NCI-H2227 treated with DMSO at 0.1 percent for 48 hours (cell line): ENCODE measurements around the gene HOMER3.

Experiments
- DNase-seq: peaks from one replicate; lab custom pipeline; 2025; lab: John Stamatoyannopoulos, UW

HOMER3 gene

DNA sequence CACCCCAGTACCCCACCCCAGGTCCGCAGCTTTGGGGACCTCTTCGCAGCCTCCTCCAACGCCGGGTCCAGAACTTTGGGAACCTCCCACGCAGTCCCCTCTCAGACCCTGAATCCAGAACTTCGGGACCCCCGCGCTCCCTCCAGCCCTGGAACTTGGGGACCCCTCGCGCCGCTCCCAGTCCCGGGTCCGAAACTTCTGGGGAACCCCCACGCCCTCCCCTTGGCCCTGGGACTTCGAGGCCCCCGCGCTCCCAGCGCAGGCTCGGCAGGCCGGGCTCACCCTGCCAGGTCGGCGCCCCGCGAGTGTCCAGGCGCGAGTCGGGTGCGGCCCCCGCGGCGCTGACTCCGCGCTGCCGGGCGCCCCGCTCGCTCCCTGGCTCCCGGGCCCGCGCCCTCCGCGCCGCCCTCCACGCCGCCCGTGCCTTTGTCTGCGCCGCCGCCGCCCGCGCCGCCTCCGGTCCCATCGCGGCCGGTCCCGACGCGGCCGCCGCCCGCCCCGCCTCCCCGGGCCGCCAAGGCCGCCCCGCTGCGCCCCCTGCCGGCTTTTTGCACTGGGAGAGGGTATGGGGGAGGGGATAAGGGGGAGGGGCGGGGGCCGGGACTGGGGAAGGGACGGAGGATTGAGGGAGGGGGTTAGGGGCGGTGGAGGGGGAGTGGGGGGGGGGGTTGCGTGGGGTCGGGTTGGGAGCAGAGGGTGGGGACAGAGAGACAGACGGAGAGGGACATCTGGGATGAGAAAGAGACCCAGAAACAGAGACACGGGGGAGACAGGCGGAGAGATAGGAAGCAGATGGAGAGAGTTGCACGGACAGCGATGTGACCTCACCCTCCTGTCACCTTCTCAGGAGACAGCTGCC lies at the start of gene HOMER3:
TSS of gene HOMER3 (minus strand) at position 449 of the 859 bp plus-strand sequence. CDS start 2,235 bp downstream, outside the sequence.
- no peak for DNase-seq

DNA sequence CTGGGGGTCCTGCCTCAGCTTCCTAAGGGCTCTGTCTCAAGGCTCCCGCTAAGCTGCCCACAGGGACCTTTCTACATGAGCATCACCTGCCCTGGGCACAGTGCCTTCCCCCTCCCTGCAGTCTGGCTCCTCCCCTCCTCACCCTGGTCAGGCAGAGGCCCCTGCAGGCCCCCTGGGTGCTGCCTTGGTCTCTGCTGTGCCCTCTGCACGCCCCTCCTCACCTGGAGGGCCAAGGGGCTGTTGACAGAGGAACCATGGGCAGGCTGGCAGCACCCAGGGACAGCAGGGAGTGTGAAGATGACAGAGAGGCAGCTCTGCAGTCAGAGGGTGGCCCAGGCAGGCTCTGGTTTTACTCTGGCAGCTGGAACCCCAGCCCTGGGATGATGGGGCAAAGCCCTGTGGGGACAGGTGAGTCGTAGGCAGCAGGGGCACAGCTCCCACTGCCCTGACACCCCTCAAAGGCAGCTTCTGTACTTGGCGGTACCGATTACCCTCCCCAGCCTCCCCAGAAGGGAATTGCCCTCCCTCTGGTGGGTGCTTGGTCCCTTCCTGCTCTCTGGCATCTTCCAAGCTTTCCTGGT lies 49.2 kb upstream of the HOMER3 start:
- no peak for DNase-seq

DNA sequence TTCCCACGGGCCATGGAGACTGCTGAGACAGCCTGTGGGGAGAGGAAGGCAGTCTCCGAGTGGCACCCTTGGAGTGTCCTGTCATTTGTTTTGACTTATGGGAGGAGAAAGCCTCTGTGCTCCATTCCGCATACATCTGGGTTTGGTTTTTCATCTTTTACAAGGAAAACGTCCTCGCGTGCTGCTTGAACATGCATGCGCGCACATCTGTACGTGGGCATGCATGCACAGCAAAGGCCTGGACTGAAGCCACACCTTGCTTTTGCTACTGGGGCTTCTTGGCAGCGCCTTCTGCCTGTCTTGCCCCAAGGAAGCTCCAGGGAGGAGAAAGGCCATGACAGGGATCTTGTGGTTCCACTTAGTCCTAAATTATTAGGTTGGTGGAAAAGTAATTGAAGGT lies 48.3 kb upstream of the HOMER3 start:
- no peak for DNase-seq

DNA sequence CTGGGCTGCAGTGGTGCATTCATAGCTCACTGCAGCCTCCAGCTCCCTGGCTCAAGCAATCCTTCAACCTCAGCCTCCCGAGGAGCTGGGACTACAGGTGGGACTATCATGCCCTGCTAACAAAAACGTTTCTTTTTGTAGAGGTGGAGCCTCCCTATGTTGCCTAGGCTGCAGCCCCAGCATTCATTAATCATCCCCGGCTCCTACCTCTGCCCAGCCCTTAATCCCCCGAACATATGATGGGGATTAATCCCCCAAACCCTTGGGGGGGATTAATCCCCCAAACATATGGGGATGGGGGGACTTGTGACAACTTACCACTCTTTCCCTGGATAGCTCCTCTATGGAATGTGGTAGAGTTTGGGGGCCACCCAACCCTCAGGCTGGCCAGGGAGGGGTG lies 46.4 kb upstream of the HOMER3 start:
- no peak for DNase-seq

DNA sequence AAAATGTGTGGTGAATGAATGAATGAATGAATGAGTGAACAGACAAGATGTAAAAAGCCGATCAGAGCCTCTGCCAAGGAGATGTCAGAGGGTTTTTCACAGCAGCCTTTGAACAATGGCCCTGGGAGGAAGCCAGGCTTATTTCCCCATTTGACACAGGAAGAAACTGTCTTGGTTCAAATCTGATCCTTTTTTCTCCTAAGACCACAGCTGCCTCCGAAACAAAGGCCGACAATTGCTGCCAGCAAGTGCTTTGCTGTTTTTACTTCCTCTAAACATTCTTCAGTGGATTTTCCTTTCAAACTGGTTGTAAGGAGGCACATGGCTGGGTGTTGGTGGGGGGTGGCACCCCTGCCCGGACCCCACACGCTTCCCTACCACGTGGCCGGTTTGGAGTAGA lies 44.2 kb upstream of the HOMER3 start:
- no peak for DNase-seq

DNA sequence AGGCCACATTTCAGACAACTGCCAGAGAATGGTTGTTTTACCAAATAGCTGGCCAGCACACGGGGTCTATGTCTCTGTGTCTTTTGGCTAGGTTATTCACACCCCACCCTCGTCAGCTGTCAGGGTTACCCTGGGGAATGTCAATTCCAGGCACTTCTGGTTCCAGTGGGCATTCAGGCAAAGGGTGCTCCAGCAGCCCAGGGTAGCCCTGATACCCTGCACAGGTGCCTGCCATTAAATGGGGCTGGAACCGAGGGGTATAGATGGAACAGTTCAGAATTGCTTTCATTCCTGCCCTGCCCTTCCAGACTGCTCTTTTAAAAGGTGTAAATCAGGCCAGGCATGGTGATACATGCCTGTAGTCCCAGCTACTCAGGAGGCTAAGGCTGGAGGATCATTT lies 43.2 kb upstream of the HOMER3 start:
- no peak for DNase-seq

DNA sequence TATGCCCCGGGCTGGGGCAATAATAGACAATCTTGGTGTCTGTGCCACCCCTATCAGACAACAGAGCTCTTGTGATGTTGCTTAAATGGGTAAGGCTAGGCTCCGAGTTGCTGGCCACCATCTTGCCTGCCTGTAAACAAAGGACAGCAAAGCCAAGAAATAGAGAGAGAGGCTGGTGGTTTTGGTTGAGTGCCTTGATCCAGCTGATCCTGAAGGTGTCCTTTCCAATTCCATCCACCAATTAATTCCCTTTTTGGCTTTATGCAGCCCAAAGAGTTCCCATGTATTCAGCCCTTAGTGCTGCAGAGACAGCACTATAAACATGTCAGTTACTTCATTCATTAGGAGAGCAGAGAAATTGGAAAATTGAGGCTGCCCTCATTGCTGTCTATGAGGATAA lies 41.7 kb upstream of the HOMER3 start:
- DNase-seq, result no peak

DNA sequence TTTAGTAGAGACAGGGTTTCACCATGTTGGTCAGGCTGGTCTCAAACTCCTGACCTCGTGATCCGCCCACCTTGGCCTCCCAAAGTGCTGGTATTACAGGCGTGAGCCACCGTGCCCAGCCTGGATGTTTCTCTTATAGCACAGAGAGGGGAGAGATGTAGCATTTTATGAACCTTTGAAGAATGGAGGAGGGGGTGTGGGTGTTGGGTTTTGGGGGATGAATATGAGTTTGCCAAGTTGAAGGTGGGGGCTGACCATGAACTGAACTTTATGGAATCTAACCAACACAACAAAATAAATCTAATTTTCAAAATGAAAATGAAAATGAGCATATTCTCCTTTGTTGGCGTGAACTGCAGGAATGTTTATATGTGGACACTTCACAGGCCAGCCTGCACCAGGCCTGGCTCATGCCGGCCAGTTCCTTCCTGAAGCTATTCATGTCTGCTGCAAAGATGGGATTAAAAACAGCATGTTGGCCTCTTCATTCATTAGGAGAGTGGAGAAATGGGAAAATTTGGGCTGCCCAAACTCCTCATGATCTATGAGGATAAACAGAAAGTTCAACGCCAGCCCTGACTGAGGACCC lies 39.5 kb upstream of the HOMER3 start:
- DNase-seq, result no peak

DNA sequence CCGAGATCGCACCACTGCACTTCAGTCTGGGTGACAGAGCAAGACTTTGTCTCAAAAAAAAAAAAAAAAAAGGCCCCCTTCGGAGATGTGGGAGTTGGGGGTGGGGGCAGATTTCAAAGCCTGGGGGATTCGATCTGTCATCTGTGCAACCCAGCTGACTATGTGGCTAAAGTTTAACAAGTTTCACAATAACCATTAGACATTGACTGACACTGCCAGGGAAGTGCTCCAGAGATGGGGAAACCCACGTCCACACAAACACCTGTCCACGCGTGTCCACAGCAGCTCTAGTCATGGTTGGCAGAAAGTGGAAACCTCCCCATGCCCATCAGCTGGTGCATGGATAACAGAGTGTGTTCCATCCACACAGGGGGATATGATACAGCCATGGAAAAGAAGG lies 37.6 kb upstream of the HOMER3 start:
- no peak for DNase-seq

DNA sequence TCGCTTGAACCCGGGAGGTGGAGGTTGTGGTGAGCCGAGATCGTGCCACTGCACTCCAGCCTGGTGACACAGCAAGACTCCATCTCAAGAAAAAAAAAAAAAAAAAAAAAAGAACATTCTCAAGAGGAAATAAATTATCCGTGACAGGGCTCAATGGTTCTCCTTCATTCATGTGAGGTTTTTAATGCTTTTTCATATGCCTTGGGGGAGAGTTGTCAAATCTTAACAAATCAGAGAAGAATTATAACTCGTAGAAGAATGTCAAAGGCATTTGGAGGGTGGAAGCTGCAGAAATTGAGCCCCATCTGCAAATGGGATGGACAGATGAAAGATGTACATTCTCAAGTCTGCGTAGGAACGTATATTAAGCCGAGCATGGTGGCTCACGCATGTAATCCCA lies 34.9 kb upstream of the HOMER3 start:
- no peak for DNase-seq

DNA sequence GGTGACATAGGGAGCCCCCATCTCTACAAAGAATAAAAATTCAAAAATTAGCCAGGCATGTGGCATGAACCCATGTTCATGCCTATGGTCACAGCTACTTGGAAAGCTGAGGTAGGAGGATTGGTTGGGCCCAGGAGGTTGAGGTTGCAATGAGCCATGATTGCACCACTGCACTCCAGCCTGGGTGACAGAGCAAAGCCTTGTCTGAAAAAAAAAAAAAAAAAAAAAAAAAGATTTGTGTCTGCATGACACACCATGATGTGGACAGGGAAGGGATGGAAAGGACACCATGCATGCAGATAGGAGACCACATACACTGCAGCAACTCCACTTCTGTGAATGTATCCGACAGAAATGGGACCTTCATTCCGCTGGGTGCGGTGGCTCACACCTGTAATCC lies 34.0 kb upstream of the HOMER3 start:
- no peak for DNase-seq

DNA sequence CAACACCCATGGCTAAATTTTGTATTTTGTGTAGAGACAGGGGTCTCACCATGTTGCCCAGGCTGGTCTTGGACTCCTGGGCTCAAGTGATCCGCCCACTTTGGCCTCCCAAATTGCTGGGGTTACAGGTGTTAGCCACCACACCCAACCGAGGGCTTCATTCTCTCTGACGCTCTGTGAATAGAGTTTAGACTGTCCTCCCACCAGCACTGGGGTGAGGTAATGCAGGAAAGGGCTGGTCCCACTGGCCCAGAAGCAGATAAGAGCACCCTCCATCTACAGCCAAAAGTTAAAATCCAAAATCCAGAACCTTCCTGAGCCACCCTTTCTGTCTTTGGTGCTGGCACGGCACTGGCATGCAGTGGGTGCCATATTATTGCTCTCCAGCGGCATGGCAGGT lies 31.8 kb upstream of the HOMER3 start:
- no peak for DNase-seq

DNA sequence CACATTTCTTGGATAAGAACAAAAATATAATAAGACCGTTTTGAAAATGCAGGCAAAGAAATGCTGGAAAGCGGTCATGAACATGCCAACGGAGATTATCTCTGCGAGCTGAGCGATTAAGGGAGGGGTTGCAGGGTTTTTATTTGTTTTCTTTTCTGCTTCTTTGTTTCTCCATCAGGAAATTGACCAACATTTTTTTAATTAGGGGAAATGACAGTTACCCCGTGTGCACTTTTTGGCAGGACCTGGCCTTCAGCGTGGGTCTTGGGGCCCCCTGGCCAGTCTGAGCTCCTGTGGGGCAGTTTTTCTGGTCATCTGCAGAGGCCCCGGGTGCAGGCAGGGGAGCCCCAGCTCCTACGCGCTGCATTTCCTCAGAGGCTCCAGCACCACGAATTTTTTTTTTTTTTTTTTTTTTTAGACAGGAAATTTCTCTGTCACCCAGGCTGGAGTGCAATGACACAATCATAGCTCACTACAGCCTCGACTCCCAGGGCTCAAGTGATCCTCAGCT lies 31.3 kb upstream of the HOMER3 start:
- no peak for DNase-seq

DNA sequence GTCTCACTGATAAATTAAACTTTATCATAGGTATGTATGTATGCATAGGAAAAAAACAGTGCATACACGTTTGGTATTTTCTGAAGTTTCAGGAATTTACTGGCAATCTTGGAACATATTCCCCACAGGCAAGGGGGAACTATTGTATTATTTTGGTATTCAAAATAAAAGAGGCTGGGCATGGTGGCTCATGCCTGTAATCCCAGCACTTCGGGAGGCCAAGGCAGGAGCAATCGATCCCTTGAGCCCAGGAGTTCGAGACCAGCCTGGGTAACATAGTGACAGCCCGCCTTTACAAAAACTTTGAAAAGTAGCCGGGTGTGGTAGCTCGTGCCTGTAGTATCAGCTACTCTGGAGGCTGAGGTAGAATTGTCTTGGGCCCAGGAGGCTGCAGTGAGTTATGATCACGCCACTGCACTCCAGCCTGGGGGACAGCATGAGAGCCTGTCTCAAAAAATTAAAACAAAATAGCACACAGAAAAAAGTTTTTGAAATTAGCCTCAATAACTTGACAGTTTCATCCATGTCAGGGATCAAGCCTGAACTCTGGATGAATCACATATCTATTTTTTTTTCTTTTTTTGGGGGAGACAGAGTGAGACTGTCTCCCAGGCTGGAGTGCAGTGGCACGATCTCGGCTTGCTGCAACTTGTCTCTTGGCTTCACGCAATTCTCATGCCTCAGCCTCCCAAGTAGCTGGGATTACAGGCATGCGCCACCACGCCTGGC lies 29.1 kb upstream of the HOMER3 start:
- DNase-seq, result no peak

DNA sequence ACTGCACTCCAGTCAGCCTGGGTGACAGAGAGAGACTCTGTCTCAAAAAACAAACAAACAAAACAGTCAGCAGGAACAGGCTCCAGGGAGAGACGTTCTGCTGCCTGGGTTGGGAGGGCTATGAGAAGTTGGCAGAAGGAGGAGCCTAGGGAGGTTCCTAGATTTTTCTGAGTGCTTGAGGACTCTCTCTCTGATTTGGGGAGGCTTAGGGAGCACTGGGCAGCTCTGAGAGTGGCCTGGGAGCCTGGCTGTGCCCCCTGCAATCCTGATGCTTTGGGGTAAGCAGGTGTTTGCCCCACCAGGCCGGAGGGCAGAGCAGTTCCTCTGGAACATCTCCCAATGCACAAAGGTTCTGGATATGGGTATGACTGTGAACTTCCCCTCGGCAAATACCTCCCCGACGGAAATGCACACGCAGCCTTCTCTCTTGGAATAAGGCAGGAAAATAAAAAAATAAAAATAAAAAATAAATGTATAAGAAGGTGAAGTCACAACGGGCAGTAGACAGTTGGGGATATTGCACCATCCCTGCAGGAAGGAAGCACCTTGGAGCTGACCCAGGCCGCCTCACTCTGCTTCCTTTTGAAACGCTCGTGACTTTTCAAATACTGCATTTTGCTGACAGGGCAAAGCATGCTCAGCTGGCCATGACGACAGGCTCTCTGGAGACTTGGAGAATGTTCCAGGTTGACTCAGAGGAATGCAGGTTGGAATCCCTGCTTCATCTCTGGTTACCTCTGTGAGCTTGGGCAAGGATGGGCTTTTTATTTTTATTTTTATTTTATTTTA lies 26.5 kb upstream of the HOMER3 start:
- no peak for DNase-seq

DNA sequence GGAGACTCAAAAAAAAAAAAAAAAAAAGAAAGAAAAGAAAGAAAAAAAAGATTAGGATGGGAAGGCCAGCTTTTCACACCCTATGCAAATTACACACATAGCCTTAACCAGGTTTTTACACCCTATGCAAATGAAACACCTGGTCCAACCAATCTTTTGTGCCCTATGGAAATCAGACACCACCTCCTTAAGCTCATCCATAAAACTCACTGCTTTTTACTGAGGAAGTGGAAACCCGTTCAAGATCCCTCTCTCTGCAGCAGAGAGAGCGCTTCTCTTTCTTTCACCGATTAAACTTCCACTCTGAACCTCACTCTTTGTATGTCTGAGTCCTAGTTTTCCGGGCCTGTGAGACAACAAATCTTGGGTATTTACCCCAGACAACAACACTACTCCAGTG lies 25.3 kb upstream of the HOMER3 start:
- no peak for DNase-seq

DNA sequence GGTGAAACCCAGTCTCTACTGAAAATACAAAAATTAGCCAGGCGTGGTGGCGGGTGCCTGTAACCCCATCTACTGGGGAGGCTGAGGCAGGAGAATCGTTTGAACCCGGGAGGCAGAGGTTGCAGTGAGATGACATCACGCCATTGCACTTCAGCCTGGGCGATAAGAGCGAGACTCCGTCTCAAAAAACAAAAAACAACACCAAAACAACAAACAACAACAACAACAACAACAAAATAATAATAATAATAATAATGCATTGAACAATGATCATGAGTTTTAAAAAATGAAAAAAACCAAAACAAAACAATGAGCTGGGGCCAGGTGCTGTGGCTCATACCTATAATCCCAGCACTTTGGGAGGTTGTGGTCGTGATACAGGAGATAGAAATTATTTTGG lies 23.1 kb upstream of the HOMER3 start:
- DNase-seq, result no peak

DNA sequence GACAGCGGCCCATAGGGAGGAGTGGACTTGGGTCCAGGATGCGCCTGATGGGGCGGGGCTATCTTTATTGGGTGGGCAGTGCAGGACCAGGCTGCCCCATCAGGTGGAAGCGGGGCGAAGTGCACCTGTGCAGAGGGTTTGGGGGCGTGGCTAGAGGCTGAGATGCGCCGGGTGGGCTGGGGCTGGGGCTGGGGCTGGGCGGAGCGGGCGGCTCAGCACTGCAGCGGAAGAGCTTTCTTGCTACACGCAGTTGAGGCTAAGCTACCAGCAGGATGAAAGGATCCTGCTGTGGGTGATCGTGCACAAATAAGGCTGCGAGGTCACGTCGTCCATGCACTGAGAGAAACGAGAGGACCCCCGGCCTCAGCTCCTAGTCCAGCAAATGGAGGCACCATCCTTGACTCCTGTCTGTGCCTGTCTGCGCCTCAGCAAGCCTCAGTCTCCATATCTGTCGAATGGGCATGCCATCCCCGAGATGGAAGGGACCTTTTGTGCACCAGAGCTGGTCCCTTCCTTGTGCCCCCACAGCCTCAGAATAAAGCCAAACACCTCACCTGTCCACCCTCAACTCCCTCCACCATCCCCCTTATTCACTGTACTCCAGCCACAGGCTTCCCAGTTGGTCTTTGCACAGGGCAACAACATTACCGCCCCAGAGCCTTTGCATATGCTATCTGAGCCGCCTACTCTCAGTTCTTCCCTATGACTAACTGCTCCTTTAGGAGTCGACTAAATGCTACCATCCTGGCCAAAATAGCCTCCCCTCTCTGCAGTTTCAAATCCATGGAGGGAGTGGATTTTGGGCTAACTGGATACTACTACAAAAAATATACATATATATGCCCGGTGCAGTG lies 21.0 kb upstream of the HOMER3 start:
- no peak for DNase-seq

DNA sequence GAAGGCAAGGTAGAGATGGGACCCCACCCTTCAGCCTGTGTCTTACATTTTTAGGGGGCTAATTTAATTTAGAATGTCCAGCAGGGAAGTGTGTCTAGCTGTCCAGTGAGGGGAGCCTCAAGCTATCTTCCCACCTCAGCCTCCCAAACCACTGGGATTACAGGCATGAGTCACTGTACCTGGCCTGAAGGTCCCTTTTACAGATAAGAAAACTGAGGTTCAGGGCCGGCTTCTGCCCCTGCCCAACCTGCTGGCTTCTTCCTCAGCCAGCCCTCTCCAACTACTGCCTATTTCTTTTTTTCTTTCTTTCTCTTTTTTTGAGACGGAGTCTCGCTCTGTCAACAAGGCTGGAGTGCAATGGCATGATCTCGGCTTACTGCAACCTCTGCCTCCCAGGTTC lies 19.4 kb upstream of the HOMER3 start:
- DNase-seq, result no peak

DNA sequence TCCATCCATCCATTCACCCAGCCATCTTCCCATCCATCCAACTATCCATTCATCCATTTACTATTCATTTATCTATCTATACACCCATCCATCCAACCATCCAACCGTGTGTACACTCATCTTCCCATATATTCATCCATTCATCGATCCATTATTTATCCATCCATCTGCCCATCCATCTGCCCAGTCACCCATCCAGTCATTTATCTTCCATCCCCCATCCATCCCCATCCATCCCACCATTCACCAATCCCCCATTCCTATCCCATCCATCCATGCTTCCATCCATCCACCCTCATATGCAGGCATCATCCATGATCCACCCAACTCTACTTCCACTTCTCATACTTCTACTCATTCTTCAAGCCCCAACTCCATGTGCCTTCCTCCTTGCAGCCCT lies 14.0 kb upstream of the HOMER3 start:
- DNase-seq, result no peak

DNA sequence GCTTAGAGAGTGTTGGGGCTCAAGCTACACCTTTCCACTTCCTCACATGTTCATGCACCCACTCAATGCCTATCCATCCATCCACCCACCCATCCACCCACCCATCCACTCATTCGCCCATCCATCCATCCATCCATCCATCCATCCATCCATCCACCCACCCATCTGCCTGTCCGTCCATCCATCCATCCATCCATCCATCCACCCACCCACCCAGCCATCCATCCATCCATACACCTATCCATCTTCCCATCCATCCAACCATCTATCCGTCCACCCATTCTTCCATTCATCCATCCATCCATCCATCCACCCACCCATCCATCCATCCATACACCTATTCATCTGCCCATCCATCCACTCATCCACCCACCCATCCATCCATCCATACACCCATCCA lies 13.1 kb upstream of the HOMER3 start:
- no peak for DNase-seq
